Ramos (cell line): ENCODE data around the gene MMP24OS.
"Not testable (repeated sequence)": the region's sequence is repeated elsewhere in the genome, so short reads cannot be mapped to it uniquely, and the experiment has no call there.

Experiments
- in situ Hi-C: fragments of 300-500 bp; cut with MboI; formaldehyde crosslinking; loops from one replicate; pipeline ENCODE4 v1.14.3; 2022; ENCODE audit warnings: low sequenced_read_pairs; ENCODE audit not compliant: unreplicated experiment

MMP24OS gene

DNA sequence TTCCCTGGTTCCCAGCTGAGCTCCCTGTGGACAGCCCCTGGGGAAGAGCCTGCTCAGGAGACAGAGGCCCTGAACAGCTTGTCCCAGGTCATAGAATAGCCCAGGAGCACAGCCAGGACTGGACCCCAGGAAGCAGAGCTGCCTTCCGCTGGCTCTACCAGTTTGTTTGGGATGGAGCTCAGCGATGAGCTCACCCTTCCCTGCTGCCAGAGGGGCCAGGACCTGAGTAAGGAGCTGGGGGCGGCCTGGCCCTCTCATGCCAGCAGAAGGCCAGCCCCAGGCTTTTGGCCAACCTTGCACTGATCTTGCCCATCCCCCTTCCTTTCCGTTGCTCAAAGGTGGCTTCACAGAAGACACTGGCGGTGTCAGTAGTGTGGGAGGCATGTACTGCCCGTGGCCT lies 17.5 kb downstream of the MMP24OS start:
- in situ Hi-C loops, result no loop called here

GRCh38 chr20:35257175-35257909 lies 20.6 kb downstream of the MMP24OS start:
- in situ Hi-C loops, result no loop called here

DNA sequence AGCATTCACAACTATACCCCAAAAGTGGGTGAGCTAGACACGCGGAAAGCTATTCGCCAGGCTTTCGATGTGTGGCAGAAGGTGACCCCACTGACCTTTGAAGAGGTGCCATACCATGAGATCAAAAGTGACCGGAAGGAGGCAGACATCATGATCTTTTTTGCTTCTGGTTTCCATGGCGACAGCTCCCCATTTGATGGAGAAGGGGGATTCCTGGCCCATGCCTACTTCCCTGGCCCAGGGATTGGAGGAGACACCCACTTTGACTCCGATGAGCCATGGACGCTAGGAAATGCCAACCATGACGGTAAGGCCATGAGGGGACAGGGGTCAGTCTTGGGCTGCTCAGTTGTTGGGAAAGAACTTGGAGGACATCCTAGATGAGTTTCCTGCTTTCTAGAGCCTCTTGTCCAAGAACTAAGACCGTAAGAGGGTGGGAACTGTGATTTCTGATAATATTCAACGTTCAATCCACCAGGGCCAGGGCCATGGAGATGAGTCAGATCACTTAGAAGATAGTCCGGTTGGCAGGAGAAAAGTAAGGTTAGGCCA lies 23.4 kb downstream of the MMP24OS start:
- in situ Hi-C loops, result no loop called here

DNA sequence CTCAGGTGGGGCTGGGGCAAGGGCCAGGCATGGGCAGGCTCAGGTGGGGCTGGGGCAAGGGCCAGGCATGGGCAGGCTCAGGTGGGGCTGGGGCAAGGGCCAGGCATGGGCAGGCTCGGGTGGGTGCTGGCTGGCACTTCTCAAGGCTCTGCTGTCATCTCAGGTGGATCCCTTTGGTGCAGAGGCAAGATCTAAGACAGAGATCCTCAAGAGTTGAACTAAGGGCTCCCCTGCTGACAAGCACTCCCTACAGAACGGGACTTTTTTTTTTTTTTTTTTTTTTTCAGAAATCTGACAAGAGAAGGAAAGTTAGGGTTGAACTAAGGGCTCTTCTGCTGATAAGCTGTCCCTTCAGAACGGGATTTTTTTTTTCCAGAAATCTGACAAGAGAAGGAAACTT lies 24.9 kb downstream of the MMP24OS start:
- in situ Hi-C loops, result no loop called here

DNA sequence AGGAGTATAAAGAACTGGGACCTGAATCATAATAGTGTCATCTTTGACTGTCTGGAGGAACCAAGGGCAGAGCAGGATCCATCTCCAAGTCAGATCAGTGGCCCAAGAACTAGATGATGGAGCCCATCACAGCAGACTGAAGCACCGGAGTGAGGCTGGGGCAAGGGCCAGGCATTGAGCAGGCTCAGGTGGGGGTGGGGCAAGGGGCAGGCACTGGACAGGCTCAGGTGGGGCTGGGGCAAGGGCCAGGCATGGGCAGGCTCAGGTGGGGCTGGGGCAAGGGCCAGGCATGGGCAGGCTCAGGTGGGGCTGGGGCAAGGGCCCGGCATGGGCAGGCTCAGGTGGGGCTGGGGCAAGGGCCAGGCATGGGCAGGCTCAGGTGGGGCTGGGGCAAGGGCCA lies 25.3 kb downstream of the MMP24OS start:
- in situ Hi-C loops, result not testable (repeated sequence)

GRCh38 chr20:35252037-35252461 lies 25.9 kb downstream of the MMP24OS start:
- in situ Hi-C loops, result no loop called here

DNA sequence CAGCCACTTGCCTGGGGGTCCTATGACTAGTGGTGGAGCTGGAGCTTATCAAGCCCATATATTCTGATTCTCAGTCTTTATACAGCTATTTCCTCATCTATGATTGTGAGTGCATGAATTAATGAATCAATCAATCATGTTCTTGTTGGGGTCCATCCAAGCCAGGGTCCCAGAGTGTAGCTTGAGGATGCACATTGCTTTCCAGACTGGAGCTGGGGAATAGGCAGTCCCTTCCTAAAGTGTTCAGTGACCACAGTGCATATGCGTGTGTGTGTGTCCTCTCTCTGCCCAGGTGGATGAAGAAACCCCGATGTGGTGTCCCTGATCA lies 26.3 kb downstream of the MMP24OS start:
- in situ Hi-C loops, result no loop called here

GRCh38 chr20:35248641-35249475 lies 29.1 kb downstream of the MMP24OS start:
- in situ Hi-C loops, result no loop called here

GRCh38 chr20:35246723-35247122 lies 31.2 kb downstream of the MMP24OS start:
- in situ Hi-C loops, result no loop called here

DNA sequence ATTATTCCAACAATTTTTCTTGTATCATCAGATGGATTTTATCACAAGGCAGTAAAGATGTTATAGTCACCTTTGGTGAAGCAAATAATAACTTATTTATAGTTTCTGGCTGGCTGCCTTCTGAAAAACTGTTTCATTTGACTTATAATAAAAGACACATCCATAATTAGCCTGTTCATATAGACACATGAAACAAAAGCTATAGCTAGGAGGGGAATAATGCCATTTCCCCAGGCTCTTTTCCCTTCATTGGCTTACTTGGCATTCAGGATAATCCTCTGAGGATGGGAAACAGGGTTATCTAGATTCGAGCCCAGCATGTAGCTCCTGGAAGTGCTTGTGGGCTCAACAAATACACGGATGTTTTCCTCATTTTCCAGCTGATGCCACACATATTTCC lies 33.9 kb downstream of the MMP24OS start:
- in situ Hi-C loops, result no loop called here

DNA sequence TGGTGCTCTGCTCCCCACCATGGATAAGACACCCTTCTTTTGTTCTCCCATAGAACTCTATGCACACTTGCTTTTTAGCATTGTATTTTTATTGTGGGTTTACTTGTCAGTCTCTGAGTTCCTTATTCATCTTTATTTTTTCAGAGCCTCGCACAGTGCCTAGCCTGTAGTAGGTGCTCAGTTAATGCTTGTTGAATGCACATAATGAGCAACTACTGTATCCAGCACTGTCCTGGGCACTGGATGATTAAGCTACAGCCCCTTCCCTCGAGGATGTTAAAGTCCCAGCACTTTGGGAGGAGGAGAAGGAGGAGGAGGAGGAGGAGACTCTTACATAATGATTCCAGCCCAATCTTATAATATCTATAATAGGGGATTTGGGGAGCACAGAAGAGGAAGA lies 34.6 kb downstream of the MMP24OS start:
- in situ Hi-C loops, result no loop called here

DNA sequence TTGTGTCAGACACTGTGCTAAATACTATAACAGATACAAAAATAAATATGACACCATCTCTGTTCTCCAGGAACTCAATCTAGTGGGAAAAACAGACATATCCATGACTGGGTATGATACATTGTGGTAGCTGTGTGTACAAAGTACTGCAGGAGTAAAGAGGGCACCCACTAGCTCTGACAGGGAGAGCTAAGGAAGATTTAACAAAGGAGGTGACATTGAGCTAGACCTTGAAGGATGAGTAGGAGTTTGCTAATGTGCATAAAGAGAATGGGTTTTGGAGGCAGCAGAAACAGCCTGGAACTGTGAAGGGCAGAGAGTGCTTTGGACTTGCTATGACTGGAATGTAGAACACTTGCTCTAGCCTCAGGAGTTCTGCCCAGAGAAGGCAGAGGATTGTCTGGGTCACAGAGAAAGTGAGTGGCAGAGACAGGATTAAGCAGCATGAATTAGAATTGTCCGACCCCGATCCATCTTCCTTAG lies 37.1 kb downstream of the MMP24OS start:
- in situ Hi-C loops, result no loop called here

GRCh38 chr20:35240083-35240810 lies 37.7 kb downstream of the MMP24OS start:
- in situ Hi-C loops, result no loop called here

DNA sequence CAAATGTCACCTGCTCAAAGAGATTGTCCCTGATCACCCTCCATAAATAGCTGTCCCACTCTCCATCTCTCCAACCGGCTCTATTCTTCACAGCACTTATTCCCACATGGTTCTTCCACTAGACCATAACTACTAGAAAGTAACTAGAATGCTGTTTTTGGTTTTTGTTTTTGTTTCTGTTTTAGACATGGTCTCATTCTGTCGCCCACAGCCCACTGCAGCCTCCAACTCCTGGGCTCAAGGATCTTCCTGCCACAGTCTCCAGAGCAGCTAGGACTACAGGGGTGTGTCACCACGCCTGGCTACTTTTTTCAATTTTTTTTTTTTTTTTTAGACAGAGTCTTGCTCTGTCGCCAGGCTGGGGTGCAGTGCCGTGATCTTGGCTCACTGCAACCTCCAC lies 39.2 kb downstream of the MMP24OS start:
- in situ Hi-C loops, result no loop called here

DNA sequence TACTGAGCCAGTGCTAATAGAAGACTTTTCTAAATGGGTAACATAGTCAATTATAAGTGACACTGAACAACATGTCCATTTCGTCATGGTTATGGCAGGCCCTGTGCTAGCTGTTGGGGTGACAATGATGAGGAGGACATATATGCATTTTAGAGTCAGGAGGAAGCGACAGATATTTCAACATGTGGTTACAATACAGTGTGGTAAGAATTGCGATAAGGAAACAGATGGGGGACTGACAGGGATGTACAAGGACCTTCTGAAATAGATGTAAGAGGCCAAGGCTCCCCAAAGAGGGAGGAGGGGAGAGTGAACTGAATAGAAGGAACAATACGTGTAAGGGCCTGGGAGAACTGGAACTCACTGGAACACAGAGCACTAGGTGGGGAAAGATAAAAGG lies 39.8 kb downstream of the MMP24OS start:
- in situ Hi-C loops, result no loop called here

GRCh38 chr20:35237486-35237885 lies 40.4 kb downstream of the MMP24OS start:
- in situ Hi-C loops, result no loop called here

DNA sequence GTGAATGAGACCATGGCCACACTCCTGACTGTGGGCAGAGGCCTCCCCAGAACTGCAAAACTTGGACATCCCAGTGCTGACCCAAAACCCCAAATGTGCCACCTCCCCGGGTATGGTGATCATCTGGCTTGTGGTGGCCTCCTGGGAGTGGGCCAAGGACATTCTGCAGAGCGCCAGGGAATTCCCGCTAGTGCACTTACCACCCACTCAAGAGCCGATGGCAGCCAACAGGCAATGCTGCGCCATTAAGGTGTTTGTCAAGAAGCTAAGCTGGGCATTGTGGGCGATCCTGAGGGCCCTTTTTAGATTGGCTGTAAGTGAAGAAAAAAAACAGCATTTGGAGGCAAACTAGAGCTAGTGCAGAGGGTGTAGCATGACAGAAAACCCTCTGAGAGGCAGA lies 42.0 kb downstream of the MMP24OS start:
- in situ Hi-C loops, result no loop called here

GRCh38 chr20:35232575-35232974 lies 45.3 kb downstream of the MMP24OS start:
- in situ Hi-C loops, result no loop called here

DNA sequence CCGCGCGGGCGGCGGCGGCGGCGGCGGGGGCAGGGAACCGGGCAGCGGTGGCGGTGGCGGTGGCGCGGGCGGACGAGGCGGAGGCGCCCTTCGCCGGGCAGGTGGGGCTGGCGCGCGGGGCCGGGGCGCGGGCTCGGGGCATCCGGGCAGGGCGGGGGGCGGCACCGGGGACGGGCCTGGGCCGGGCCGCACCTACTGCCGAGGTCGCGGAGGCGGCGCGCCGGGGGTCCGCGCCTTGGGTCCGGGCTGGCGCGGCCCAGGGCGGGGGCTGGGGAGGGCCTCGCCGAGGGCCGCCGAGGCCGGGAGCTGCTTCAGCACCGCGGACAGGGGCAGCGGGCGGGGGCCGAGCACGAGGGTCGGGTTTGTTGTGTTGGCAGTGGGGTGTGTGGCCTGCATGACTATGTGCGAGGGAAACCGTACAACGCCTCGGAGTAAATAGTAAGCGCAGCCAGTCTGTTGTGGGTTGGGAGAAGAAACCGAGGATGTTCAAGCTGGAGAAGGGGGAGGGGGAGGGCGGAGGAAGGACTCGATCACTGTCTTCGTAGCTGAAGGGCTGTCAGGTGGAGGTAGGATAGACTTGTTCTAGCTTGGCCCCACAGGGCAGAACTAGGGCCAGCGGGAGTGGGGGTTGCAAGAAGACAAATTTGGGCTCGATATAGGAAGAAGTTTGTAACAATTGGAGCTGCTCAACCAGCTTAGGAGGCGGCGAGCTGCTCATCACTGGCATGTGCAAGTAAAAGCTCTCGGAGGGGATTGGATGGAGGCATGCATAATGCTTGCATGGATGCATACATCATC lies 50.8 kb downstream of the MMP24OS start:
- in situ Hi-C loops, result no loop called here
